ENCODE measurements around the gene ZFAND3.

The ZFAND3 gene

DNA sequence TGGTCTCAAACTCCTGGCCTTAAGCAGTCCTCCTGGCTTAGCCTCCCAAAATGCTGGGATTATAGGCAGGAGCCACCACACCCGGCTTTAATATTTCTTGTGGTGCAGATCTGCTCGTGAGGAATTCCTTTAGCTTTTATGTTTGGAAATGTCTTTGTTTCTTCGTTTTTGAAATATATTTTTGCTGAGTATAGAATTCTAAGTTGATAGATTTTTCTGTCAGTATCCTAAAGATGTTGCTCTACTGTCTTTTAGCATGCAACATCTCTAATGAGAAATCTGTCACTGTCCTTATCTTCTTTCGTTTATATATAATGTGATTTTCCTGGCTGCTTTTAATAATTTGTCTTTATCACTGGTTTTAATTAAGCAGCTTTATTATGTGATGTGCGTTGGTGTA, 75.1 kb downstream of the ZFAND3 start:
- no peak for DNase-seq (ENCODE audit: low read depth, low spot score)

DNA sequence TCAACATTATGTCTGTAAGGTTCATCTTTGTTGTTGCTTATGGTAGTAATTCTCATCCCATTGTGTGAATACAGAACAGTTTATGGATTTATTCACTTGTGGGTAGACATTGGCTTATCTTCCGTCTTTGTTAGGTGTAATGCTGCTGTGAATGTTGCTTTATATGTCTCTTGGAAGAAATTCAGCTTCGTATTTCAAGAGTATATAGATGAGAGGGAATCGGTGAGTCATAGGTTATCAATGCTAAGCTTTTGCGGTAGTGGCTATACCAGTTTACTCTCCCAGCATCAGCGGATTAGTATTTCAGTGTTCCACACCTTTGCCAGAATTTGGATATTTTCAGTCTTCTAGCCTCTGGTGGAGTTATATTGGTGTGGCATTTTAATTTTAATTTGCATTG, 77.8 kb downstream of the ZFAND3 start:
- DNase-seq (ENCODE audit: low read depth, low spot score), result no peak

DNA sequence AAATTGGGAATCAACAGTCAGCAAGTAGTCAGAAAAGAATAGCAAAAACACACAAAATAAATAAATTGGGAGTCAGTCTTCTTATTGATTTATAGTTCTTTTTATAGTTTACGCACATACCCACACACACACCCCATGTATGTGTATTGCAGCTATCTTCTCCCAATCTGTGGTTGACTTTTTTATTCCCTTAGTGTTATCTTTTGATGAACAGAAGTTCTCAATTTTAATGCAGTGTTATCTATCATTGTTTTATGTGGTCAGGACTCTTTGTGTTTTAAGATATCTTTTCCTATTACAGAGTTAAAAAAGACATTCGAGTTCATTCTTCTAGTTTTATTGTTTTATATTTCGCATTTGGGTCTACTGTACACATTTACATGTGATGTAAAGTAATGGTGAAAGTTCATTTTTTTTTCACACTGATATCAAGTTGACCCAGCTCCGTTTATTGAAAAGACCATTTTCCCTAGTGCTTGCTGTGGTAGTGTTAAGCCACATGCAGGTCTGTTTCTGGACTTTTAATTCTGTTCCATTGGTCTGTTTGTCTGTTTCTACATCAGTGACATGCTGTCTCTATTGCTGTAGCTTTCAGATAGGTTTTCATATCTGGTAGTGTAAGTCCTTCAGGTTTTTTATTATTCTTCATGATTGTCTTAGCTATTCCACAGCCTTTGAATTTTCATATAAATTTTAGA, 78.4 kb downstream of the ZFAND3 start:
- no peak for DNase-seq (ENCODE audit: low read depth, low spot score)

DNA sequence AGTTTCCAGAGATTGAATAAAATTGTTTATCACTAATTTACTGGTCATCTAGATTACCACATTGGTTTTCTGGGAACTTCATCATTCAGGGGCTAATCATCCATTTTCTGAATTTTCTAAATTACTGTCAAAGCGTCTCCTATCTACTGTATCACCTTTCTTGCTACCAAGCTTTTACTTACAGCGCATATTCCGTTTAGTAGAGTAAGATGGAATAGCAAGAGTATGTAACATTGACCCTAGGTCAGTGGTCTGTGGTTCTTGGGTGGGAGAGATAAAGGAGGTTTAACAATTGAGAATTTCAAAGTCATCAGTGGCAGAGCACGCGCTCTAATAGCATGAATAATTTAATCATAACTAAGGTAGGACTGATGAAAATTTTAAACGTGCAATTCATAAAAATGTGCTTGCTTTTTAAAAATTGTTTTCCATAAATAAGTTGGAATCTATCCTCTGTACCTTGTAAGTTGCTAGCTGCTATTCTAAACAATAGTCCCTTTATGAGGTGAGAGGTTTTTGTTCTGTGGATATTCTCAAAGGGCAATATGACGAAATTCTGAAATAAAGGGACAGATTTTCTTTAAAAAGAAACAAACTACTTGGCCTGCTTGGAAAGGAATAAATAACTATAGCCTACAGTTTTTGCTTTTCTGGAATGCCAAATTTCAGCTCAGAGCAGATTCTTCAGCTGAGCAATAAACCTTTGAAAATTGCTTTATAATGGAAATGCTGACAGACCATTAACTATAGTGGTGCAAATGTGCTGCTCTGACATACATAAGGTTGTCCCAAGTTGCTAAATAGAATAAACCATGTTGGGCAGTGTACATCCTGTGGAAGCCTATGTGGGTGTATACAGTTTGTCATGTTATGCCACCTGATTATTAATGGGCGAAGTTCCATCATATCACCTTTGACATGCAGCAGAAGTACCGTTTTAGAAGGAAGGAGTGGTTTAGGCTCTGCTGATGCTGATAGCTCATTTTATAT, 84.1 kb downstream of the ZFAND3 start:
- DNase-seq (ENCODE audit: low read depth, low spot score), result no peak

DNA sequence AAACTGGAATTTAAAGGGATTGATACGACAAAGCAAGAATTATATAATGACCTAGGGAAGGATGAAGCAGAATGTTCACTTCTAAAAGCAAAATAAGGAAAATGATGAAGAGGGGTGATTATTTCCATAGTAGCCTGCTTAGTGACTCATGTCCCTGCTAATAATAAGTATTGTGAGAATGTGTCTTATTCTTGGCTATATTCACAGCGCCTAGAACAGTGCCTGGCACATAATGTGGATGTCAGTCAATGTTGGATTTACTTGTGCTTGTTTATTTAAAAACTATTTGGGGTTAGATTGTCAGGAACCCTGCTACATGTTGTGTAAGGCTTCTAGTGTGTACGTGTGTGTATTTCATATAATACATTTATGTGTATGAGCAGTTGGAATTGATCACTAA, 85.1 kb downstream of the ZFAND3 start:
- DNase-seq (ENCODE audit: low read depth, low spot score), result no peak

DNA sequence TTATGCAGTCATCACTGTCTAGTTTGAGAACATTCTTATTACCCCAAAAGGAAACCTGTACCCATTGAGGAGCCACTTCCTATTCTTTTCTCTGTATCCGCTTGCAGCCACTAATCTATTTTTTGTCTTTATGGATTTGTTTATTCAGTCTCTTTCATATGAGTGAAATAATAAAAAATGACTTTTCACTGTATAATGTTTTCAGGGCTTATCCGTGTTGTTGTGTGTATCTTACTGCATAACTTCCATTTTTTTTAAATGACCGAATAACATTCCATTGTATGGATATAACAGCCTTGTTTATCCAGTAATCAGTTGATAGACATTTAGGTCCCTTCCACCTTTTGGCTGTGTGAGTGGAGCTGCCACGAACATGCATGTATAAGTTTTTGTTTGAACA, 86.6 kb downstream of the ZFAND3 start:
- DNase-seq (ENCODE audit: low read depth, low spot score), result no peak

DNA sequence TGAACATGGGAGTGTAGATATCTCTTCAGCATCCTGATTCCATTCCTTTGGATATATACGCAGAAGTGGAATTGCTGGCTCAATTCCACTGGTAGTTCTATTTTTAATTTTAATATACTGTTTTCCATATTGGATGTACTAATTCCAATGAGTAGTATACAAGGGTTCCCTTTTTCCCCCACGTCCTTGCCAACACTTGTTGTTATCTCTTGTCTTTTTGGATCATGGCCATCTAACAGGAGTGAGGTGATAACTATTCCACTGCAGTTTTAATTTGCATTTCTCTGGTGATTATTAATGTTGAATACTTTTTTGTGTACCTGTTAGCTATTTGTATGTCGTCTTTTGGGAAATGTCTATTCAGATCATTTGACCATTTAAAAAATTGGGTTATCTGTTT, 91.5 kb downstream of the ZFAND3 start:
- DNase-seq (ENCODE audit: low read depth, low spot score), result no peak

DNA sequence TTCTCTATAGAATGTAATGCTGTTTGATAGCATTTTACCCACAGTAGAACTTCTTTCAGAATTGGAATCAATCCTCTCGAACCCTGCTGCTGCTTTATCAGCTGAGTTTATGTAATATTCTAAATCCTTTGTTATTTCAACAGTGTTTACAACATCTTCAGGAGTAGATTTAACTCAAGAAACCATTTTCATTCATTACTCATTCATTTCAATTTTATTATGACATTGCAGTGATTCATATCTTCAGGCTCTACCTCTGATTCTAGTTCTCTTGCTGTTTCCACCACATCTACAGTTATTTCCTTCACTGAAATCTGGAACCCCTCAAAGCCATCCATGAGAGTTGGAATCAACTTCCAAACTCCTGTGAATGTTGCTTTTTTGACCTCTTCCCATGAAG, 93.7 kb downstream of the ZFAND3 start:
- no peak for DNase-seq (ENCODE audit: low read depth, low spot score)

DNA sequence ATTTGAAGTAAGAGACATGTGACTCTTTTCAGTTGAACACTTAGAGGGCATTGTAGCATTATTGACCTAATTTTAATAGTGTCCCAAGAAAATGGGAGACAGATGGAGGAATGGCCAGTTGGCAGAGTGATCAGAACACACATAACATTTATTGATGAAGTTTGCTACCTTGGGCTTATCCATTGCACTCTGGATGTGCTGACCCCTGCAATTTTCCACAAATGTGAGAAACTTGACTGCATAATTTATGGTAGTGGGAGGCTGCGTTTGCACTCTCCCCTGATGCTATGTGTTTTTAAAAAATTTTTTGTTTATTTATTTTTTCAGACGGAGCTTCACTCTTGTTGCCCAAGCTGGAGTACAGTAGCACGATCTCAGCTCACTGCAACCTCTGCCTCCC, 95.9 kb downstream of the ZFAND3 start:
- no peak for DNase-seq (ENCODE audit: low read depth, low spot score)

GRCh38 chr6:37916149-37916548, 96.6 kb downstream of the ZFAND3 start:
- DNase-seq (ENCODE audit: low read depth, low spot score), result no peak

DNA sequence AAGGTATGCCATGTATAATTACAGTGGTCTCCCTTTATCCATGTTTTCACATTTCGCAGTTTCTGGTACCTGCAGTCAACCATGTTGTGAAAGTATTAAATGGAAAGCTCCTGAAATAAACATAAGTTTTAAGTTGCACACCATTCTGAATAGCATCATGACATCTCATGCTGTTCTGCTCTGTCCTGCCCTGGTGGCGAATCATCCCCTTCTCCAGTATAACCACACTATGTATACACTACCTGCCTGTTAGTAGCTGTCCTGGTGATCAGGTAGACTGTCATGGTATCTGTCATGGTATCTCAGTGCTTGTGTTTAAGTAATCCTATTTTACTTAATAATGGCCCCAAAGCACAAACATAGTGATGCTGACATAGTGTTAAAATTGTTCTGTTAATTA, 97.1 kb downstream of the ZFAND3 start:
- no peak for DNase-seq (ENCODE audit: low read depth, low spot score)

DNA sequence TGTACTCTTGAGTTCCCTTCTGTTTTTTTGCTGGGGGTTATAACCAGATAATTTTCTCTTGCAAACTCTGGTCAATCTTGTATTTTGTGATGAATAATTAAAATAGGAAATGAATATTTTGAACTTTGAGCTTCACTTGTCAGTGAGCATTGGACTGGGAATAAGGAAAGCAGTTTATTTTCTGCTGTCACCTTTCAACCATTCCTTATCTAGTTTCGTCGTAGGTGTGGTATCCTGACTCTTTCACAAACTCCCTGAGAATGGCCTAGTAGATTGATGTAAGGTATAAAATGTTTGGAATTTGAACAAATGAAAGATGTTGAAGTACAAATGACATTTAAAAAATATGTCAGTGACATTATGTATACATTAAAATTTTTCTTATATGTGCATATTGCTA, 98.0 kb downstream of the ZFAND3 start:
- DNase-seq (ENCODE audit: low read depth, low spot score), result no peak

- no peak for DNase-seq (ENCODE audit: low read depth, low spot score)
Observed at GRCh38 chr6:37919417-37920157, 100.1 kb downstream of the ZFAND3 start.

DNA sequence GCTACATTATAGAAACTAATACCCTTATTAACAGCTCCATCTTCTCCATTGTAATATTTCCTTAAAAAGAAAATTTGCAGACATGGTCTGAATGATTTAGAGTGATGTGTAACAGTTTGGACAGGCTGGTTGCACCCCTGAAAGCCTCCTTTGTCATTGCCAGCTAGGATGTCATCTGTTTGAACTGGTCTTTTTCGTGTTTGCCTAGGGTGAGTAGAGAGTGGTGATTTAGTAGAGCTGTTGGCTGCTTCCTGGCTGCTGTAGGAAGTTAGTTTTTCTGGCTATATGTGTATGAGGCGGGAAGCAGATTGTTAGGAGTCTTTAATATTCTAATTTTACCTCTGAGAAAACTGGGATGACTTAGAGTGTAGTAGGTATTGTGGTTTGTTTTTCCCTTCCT, 101.1 kb downstream of the ZFAND3 start:
- no peak for DNase-seq (ENCODE audit: low read depth, low spot score)

DNA sequence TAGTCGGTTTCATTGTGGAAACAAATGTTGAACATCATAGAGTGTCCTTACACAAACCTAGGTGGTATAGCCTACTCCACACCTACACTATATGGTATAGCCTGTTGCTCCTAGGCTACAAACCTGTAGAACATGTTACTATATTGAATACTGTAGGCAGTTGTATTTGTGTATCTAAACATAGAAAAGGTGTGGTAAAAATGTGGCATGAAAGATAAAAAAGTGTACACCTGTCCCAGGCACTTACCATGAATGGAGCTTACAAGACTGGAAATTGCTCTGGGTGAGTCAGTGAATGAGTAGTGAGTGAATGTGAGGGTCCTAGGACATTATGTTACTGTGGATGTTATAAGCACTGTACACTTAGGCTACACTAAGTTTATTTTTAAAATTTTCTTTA, 103.0 kb downstream of the ZFAND3 start:
- DNase-seq (ENCODE audit: low read depth, low spot score), result no peak

DNA sequence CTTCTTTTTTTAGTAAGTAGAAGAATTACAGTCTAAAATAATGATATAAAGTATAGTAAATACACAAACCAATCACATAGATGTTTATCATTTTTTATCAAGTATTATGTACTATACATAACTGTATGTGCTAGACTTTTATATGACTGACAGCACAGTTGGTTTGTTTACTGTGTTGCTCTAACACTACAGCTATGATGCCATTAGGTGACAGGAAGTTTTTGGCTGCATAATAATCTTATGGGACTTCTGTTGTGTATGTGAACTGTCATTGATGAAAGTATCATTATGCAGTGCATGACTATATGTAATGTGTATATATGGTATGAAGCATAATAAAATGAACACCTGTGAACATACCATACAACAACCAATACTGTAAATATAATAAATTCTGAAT, 104.0 kb downstream of the ZFAND3 start:
- DNase-seq (ENCODE audit: low read depth, low spot score), result no peak

- DNase-seq (ENCODE audit: low read depth, low spot score), result no peak
Observed at GRCh38 chr6:37926661-37927060, 107.1 kb downstream of the ZFAND3 start.

- DNase-seq (ENCODE audit: low read depth, low spot score), result no peak
Observed at GRCh38 chr6:37928217-37928616, 108.7 kb downstream of the ZFAND3 start.

DNA sequence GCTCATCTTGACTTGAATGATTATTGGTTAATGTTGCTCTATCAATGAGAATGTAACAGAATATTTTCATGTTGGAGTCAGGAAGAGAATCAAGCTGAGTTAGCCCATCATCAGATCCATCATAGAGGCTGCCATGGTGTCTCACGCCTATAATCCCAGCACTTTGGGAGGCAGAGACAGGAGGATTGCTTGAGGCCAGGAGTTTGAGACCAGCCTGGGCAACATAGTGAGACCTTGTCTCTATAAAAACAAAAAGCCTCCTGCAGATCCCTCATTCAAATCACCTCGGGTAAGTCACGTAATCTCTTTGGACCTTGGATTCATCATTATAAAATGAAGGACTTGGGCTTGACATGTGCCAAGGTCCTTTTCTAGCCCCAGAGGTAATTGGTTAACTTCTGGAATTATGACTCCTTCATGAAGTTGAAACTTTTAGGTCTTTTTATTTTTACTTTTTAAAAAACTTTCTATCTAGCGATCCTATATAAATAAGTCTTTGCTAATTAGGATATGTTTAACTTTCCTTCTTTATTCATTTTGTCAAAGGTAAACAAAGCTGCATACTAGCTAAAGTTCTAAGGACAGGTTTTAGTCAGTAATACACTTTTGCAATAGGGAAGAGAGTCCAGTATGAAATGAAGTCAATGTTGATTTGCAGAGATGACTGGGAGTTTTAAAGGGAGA, 110.9 kb downstream of the ZFAND3 start:
- no peak for DNase-seq (ENCODE audit: low read depth, low spot score)

GRCh38 chr6:37931066-37931465, 111.5 kb downstream of the ZFAND3 start:
- DNase-seq (ENCODE audit: low read depth, low spot score), result no peak

DNA sequence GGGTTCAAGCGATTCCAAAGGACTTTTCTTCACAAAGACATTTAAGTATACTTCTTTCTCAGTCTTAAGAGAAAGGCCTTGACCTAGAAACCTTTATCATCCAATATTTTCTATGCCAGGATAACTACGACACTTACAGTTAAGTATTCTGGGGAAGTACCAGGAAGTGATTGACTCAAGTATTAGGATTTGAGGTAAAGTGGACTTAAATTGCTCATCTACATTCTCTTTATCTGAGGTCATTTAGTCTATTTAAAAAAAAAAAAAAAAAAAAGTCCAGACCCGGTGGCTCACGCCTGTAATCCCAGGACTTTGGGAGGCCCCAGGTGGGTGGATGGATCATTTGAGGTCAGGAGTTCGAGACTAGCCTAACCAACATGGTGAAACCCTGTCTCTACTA, 114.7 kb downstream of the ZFAND3 start:
- no peak for DNase-seq (ENCODE audit: low read depth, low spot score)

- no peak for DNase-seq (ENCODE audit: low read depth, low spot score)
Observed at GRCh38 chr6:37936150-37936549, 116.6 kb downstream of the ZFAND3 start.
